Heart left ventricle (tissue), 16 donors: Measurements from ENCODE around the gene ZBED1. TPM values are rescaled to one million over a fixed set of nuclear protein-coding genes. Genes with fewer than 3 reads are reported as not detected.
"Not testable (repeated sequence)": the region's sequence is repeated elsewhere in the genome, so short reads cannot be mapped to it uniquely, and the experiment has no call there.

ENCODE experiments used
- ATAC-seq, 4 donors: fragments of 200-7000 bp; cut with Tn5 transposase; one replicate each; pipeline ENCODE4 v1.9.1; 2020 to 2022; ENCODE audit warnings: moderate library complexity in 4 of 4, mild to moderate bottlenecking in 3 of 4, moderate number of reproducible peaks in 1 of 4
- DNase-seq, 5 donors: peaks; one replicate each; pipeline ENCODE4 v3.0.0-alpha.2; 2020
- H3K27ac ChIP-seq, 12 donors: fragments of 200-600 bp; sonication (generic) in 4 of 12; one replicate each; pipeline versions ENCODE4 v1.5.0 to v1.8.0; 2016 to 2022; ENCODE audit warnings: mild to moderate bottlenecking in 2 of 12
- H3K27me3 ChIP-seq, 9 donors: fragments of 200-600 bp; sonication (generic) in 2 of 9; one replicate each; pipeline versions ENCODE4 v1.5.1 to v1.8.0; 2016 to 2022; ENCODE audit warnings: mild to moderate bottlenecking in 3 of 9
- H3K36me3 ChIP-seq, 9 donors: fragments of 200-600 bp; sonication (generic) in 2 of 9; one replicate each; pipeline versions ENCODE4 v1.5.0 to v1.8.0; 2018 to 2022; ENCODE audit warnings: mild to moderate bottlenecking in 2 of 9
- H3K4me1 ChIP-seq, 12 donors: fragments of 200-600 bp; sonication (generic) in 4 of 12; one replicate each; pipeline versions ENCODE4 v1.5.0 to v1.8.0; 2016 to 2022; ENCODE audit warnings: mild to moderate bottlenecking in 3 of 12
- H3K4me3 ChIP-seq, 12 donors: fragments of 200-600 bp; sonication (generic) in 4 of 12; one replicate each; pipeline versions ENCODE4 v1.5.0 to v1.8.0; 2017 to 2022; ENCODE audit warnings: mild to moderate bottlenecking in 9 of 12, moderate library complexity in 4 of 12
- H3K9me3 ChIP-seq, 12 donors: fragments of 200-600 bp; sonication (generic) in 4 of 12; one replicate each; pipeline versions ENCODE4 v1.5.0 to v1.8.0; 2016 to 2022; ENCODE audit warnings: mild to moderate bottlenecking in 1 of 12
- CTCF ChIP-seq, 12 donors: fragments of 200-600 bp; sonication (generic) in 4 of 12; IDR thresholded peaks; one replicate each; pipeline versions ENCODE4 v1.5.0 to v1.8.0; 2018 to 2022; ENCODE audit warnings: antibody characterized with exemption in 12 of 12, mild to moderate bottlenecking in 5 of 12
- POLR2A ChIP-seq, 2 donors: fragments of 450-650 bp; IDR thresholded peaks; one replicate each; pipeline ENCODE4 v1.6.1; 2017; ENCODE audit warnings: antibody characterized with exemption in 2 of 2, mild to moderate bottlenecking in 2 of 2, moderate library complexity in 2 of 2
- WGBS, 4 donors: extraction: QIAGEN DNeasy Blood & Tissue Kit in 2 of 4; methylation state at CpG; one replicate each; pipeline versions ENCODE4 v1.1.5 to v1.1.7; 2013 to 2018; 5-methylcytosine and 5-hydroxymethylcytosine counted together
- intact Hi-C, 10 donors: fragments of 100-400 bp; cut with DNase I; formaldehyde crosslinking; loops; one replicate each; pipeline versions ENCODE4 v1.11.1 to v1.14.2; 2022
- polyA plus RNA-seq, 2 donors: library from polyadenylated mRNA; stranded (reverse); fragments of 200-250 nt; gene quantifications; one replicate each; pipeline ENCODE4 v1.2.3, GENCODE V29; 2013
- total RNA-seq, 9 donors: library from RNA; depleted of rRNA in 2 of 9; stranded (reverse); fragments of >200 nt in 2 of 9; fragmentation: NEBNext Ultra II Directional in 3 of 9; extraction: Animal tissue kit (Norgen Biotek cat#: 25700) in 3 of 9; gene quantifications; one replicate each; pipeline versions ENCODE4 v1.1.0 to v1.2.4, GENCODE V29; 2016 to 2023
- donor health status: ischemic (EF 13 %, LVEDD 7.1; RV severe dilation, severe dysfunction).
- donor health status: healthy with polysubstance abuse.
- donor health status: DM: no; HTN: yes; CAD: no.
- donor health status: DM: no; HTN: no; CAD: no.
- donor health status: ischemic (EF 25% LVEDD 6.9; RV normal size, moderate dysfunction).
- donor health status: ischemic (EF 25% LVEDD 5.7; RV mildly dilated, moderate dysfunction).
- donor health status: healthy.
- donor health status: DM: yes; HTN: yes; CAD: no.
- donor health status: ischemic (EF 35%, LVEDD 5.7; RV mildly dilated, moderate dysfunction).
- donor health status: nonischemic (EF 11% LVEDD 7.7; RV severe dilation, severe dysfunction).
- donor health status: DM: yes; HTN: yes; CAD: no.
- donor health status: PGD.
- donor health status: ischemic (EF 29% LVEDD 5.4; RV normal size, mild dysfunction).
- donor health status: nonischemic (EF 23%, LVEDD 6.1; RV moderate dilation, normal function).

The ZBED1 gene
- total and polyA plus RNA-seq, 11 donors = 25.9 to 87.1 (median 59.5) TPM

GRCh38 chrX:2474280-2474962 lies 26.4 kb downstream of the ZBED1 start:
- intact Hi-C loops = no loop called here
- WGBS, 4 donors = 79 to 92% (median 82%) methylated on average over 19 to 20 of the region's 20 CpGs
- ATAC-seq = no peak
- TF ChIP-seq POLR2A (IDR thresholded peaks at IDR 0.05) (no peak), CTCF (IDR thresholded peaks at IDR 0.05) (no peak)
- DNase-seq = peak in 1 of 5 donors; percentile 7
- H3K4me1 ChIP-seq = peaks cover 0 to 5% (median 0%) of the 10 kb centered on the region in 12 donors
- peaks cover 0 to 7% (median 0%) of the 10 kb centered on the region in 9 donors for H3K36me3 ChIP-seq
- no peak overlapping the region for H3K4me3 ChIP-seq
- no peaks in the 10 kb centered on the region for H3K27me3 ChIP-seq
- no peaks in the 10 kb centered on the region for H3K9me3 ChIP-seq
- no peak overlapping the region for H3K27ac ChIP-seq

- intact Hi-C loops, H3K9me3 ChIP-seq, H3K36me3 ChIP-seq, H3K4me3 ChIP-seq, ATAC-seq, H3K27ac ChIP-seq, H3K4me1 ChIP-seq, H3K27me3 ChIP-seq: not testable (repeated sequence)
- WGBS, 4 donors = 76 to 88% (median 79%) methylated on average over 15 of the region's 15 CpGs
- peak in 1 of 5 donors; percentile 24 for DNase-seq
These were observed 27.7 kb downstream of the ZBED1 start for GRCh38 chrX:2473064-2473463.

GRCh38 chrX:2471641-2472040 lies 29.1 kb downstream of the ZBED1 start:
- no peaks in the 10 kb centered on the region for H3K9me3 ChIP-seq
- no peak overlapping the region for H3K4me3 ChIP-seq
- H3K36me3 ChIP-seq = peaks cover 0 to 7% (median 0%) of the 10 kb centered on the region in 9 donors
- intact Hi-C loops = no loop called here
- ATAC-seq = no peak
- no peak overlapping the region for H3K27ac ChIP-seq
- peaks cover 0 to 5% (median 0%) of the 10 kb centered on the region in 12 donors for H3K4me1 ChIP-seq
- DNase-seq = no peak
- 91 to 99% (median 92%) methylated on average over 7 of the region's 7 CpGs for WGBS, 4 donors
- TF ChIP-seq CTCF (IDR thresholded peaks at IDR 0.05) (no peak), POLR2A (IDR thresholded peaks at IDR 0.05) (no peak)
- no peaks in the 10 kb centered on the region for H3K27me3 ChIP-seq

GRCh38 chrX:2471126-2471525 lies 29.6 kb downstream of the ZBED1 start:
- H3K9me3 ChIP-seq, H3K27me3 ChIP-seq, H3K4me1 ChIP-seq, H3K4me3 ChIP-seq, ATAC-seq, intact Hi-C loops, H3K27ac ChIP-seq, H3K36me3 ChIP-seq: not testable (repeated sequence)
- WGBS, 4 donors = 92 to 97% (median 96%) methylated on average over 10 of the region's 10 CpGs
- DNase-seq = peak in 1 of 5 donors; percentile 25

GRCh38 chrX:2469852-2470251 lies 30.9 kb downstream of the ZBED1 start:
- H3K27me3 ChIP-seq, H3K36me3 ChIP-seq, DNase-seq, H3K4me3 ChIP-seq, intact Hi-C loops, H3K27ac ChIP-seq, H3K9me3 ChIP-seq, H3K4me1 ChIP-seq, ATAC-seq: not testable (repeated sequence)
- WGBS, 4 donors = 89 to 96% (median 92%) methylated on average over 4 of the region's 4 CpGs

- TF ChIP-seq CTCF (IDR thresholded peaks at IDR 0.05) (no peak), POLR2A (IDR thresholded peaks at IDR 0.05) (no peak)
- no peaks in the 10 kb centered on the region for H3K27me3 ChIP-seq
- H3K36me3 ChIP-seq = peaks cover 0 to 7% (median 0%) of the 10 kb centered on the region in 9 donors
- no peak overlapping the region for H3K4me3 ChIP-seq
- 92 to 96% (median 95%) methylated on average over 19 to 22 of the region's 22 CpGs for WGBS, 4 donors
- H3K4me1 ChIP-seq = no peaks in the 10 kb centered on the region
- ATAC-seq (no peak), DNase-seq (peak in 1 of 5 donors; percentile 35)
- no peaks in the 10 kb centered on the region for H3K9me3 ChIP-seq
- intact Hi-C loops = no loop called here
- no peak overlapping the region for H3K27ac ChIP-seq
These were observed 31.5 kb downstream of the ZBED1 start for GRCh38 chrX:2469196-2469685.
